Central memory CD4-positive, alpha-beta T cell (primary cell): ENCODE measurements around the gene SDK1.

Experiments
- DNase-seq: peaks from one replicate; pipeline ENCODE4 v3.0.0; 2022

The SDK1 gene

DNA sequence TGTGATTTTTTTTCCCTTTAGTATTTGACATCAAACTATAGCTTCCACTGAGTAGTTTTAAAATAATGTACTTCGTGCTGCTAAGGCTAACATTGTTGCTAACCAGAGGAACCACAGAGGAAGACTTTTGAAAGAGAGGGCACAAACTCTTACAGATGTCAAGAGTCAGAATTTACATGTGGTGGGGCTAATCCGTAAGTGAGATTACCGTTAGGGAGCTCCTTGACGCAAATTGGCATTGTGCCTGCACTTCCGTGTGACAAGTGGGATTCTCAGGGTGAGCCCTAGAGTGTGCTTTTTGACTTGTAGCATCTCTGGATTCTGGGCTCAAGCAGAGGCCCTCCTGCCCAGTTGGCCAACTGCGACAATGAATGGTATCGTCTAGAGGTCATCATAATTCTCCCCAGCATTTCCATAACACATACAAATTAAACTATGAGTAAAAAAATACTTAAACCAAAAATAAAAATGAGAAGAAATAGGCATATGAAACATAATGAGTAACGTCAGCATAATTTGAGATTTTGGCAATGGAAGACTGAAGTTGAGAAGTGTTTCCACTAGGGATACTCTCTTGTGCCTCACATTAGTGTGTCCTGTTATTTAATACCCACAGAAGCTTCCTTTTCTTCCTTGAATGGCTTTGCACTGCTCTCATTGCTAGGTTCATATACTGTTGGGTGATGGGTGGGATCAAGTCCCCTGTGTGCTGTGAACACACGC lies 164.0 kb downstream of the SDK1 start:
- peak; percentile 17 for DNase-seq

DNA sequence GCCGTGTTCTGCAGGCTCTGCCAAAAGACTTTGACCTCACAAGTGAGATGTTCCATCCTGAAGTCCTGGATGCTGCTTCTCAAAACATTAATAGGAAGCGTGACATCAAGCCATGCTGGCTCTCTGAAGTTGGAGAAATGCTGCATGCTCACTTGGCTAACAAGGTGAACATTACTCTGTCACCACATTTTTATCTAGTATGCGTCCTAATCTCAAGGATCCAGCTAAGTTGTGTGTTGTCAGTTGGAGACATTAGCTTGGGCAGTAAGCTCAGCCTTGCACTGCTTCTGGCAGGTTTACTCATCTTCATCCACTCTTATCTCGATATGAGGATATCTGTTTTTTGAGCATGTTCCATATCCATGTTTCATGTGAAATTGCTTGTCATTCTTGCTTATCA lies 165.2 kb downstream of the SDK1 start:
- DNase-seq: no peak

GRCh38 chr7:3469641-3470040 lies 168.6 kb downstream of the SDK1 start:
- no peak for DNase-seq

DNA sequence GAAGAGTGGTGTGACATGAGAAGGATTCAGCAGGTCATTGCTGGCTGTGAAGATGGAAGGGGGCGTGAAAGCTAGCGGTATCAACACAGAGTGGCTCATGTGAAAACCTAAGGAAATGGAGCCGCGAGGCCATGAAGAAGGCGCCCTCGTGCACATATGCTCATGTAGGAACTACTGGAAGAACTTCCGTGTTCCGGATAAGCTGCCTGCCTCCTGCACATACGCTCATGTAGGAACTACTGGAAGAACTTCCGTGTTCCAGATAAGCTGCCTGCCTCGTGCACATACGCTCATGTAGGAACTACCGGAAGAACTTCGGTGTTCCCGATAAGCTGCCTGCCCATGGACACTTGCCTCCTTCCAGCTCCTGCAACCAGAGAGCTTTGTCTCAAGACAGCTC lies 179.1 kb downstream of the SDK1 start:
- no peak for DNase-seq

DNA sequence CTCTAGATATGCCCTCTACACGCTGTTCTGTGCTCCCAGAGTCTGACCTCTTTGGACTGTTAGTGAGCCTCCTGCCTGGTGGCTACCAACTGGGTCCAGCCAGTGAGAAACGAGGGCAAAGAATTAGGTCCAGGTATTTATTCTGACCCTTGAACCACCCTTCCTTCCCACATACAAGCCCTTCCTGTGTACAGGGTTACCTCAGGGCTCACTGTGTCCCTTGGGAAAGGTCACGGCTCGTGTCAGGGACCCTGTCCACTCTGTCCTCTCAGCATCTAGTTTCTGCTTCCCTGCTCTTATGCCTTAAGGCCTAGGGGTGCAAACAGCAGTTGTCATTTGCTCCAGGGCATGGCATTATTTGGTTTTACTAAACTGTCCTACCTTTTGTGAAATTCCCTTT lies 180.4 kb downstream of the SDK1 start:
- DNase-seq: no peak

DNA sequence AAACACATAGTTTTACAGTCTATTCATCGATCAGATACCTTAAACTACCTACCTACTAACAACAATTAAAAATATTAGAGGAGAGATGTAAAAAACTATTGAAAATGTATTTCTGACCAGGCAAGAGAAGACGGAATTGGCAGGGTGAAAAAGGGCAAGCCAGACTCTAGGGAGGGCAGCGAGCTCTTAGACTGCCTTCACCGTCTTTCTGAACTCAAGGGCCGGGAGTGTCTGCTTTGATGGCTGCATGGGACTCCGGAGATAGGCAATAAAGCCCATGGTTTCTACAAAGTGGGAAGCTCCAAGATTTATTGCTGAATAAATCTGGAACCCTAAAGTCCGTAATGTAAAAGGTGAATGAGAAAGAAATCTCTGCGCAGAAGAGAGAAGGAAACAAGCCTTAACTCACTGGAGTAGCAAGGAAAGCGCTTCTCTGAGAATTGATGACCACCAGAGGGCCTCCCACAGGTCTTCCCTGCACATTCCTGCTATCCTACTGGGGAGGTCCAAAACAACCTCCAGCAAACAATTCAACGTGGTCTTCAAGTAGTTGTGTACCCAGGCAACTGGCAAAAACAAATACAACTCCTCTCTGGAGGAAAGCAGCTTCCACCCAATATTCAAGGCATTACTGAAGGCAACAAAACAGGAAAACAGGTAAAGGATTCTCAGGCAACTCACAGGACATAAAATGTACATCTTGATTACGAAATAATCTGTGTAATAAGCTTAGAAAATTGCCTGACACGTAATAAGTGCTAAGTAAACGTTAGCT lies 181.3 kb downstream of the SDK1 start:
- no peak for DNase-seq

- no peak for DNase-seq
Measured at GRCh38 chr7:3486841-3487240, 185.8 kb downstream of the SDK1 start.

- no peak for DNase-seq
Measured at GRCh38 chr7:3488829-3489228, 187.8 kb downstream of the SDK1 start.

- DNase-seq: no peak
Measured at GRCh38 chr7:3493499-3493898, 192.4 kb downstream of the SDK1 start.

DNA sequence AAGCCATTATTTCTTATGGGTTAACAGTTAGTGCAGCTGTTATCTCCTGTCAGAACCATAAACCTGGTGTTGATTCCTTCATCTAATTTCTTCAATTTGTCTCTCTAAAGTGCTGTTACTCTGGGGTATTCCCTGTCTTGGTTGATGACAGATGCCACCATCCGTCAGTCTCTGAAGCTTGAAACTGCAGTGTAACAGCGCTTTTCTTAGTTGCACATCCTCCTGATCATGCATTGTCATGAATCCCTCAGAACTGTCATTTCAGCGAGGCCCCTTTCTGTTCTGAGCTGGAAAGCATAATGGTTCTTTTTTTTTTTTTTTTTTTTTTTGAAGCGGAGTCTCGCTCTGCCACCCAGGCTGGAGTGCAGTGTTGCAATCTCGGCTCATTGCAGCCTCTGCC lies 193.9 kb downstream of the SDK1 start:
- no peak for DNase-seq

DNA sequence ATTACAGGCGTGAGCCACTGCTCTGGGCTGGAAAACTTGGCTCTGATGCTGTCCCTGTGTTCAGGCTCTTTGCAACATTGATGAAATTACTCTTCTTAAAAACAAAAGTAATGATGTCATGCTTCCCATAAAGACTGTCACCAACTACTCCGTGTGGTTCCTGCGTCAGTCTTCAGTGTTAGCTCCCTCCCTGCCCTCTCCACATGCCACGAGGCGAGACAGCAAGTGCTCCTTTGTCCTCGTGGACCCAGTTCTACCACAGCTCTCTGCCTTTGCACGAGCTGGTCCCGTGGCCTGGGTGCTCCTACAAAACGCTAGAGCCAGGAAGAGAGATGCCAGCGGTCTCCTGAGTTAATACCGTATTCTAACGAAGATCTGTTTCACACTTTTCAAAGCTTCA lies 194.5 kb downstream of the SDK1 start:
- DNase-seq: no peak

DNA sequence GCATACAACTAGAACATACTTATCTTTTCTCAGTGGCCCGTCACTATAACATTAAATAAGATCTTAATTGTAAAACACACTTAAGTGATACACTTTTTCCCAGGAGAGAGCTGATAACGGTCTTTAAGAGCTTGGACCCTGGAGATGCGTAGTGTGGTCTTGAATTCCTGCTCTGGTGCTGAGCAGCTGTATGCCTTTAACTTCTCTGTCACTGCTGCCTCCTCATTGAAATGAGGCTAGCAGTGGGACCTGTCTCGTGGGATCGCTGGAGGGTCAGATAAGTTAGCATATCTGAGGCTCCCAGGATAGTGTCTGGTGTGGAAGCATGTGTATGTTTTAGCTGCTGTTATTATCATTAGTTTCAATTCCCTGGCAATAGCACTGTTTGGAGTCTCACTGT lies 194.9 kb downstream of the SDK1 start:
- no peak for DNase-seq

DNA sequence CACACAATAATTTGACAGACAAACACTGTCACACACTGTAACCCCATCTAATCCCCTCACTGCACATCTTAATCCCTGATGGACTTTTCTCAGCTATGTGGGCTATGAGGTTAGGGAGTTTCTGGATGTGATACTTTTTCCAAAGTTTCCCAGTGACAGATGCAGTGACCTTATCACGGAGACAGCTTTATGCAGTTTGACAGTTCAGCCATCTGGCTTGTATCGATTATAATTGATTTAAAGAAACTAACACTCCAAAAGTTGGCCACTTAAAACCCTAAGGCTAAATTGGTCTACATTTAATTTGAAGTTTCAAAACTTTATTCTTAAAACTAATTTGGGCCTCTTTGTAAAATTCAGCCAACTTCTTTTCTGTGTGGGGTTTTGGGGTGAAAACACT lies 196.7 kb downstream of the SDK1 start:
- DNase-seq: no peak

DNA sequence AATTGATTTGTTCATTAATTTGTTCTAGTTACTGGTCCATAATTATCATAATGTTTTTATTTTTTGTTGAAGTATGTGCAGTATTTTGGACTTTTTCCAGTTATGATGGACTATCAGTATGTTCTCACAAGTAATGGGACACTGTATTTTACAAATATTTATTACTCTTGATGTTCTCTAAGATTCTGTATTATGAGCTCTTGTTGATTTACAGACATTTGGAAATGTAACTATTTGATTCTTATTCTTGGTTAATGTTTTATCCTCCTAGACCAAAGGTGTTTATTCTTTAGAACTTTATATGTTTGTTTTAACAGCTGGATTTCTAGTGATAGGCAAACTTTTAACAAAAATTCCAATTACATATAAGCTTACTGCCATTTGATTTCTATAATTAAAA lies 200.6 kb downstream of the SDK1 start:
- DNase-seq: no peak

DNA sequence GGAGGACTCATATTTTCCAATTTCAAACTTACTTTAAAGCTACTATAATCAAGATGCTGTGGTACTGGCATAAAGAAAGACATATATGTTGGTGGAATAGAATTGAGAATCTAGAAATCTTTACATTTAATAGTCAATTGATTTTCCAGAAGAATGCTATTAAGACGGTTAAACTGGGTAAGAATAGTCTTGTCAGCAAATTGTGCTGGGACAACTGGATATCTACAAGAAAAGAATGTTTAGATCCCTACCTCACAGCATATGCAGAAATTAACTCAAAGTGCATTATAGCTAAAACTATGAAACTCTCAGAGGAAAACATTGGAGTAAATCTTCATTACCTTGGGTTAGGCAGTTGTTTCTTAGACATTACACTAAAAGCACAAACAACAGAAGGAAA lies 203.3 kb downstream of the SDK1 start:
- DNase-seq: no peak

GRCh38 chr7:3510101-3511020 lies 209.3 kb downstream of the SDK1 start:
- DNase-seq: no peak

DNA sequence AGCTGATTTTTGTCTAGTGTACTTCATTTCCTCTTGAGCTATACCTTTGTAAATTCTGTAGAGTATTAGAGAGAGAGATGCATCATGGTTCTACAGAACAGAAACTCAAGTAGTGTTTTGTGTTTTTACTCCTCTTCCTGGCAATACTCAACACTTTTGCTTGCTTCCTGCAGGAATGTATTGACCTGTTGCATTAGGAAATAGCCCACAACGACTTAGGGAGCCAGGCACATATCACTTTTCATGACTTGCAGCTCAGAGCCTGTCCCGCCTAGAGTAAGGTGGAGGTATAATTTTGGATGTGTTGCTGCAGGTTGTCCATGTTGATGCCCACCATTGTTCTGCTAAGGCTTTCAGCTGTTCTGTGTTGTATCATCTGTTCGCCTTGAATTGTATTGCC lies 216.3 kb downstream of the SDK1 start:
- no peak for DNase-seq

- DNase-seq: no peak
Measured at GRCh38 chr7:3518546-3518945, 217.5 kb downstream of the SDK1 start.

GRCh38 chr7:3520206-3520605 lies 219.2 kb downstream of the SDK1 start:
- DNase-seq: no peak

DNA sequence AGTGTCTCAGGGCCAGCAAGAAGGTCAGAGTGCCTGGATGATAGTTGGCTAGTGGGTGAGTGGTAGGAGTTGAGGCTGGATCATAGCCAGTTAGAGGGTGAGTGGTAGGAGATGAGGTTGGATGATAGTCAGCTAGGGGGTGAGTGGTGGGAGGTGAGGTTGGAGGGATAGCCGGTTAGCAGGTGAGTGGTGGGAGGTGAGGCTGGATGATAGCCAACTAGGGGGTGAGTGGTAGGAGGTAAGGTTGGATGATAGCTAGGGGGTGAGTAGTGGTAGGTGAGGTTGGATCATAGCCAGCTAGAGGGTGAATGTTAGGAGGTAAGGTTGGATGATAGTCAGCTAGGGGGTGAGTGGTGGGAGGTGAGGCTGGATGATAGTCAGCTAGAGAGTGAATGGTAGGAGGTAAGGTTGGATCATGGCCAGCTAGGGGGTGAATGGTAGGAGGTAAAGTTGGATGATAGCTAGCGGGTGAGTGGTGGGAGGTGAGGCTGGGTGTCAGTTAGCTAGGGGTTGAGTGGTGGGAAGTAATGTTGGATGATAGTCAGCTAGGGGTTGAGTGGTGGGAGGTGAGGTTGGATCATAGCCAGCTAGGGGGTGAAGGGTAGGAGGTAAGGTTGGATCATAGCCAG lies 226.6 kb downstream of the SDK1 start:
- no peak for DNase-seq

DNA sequence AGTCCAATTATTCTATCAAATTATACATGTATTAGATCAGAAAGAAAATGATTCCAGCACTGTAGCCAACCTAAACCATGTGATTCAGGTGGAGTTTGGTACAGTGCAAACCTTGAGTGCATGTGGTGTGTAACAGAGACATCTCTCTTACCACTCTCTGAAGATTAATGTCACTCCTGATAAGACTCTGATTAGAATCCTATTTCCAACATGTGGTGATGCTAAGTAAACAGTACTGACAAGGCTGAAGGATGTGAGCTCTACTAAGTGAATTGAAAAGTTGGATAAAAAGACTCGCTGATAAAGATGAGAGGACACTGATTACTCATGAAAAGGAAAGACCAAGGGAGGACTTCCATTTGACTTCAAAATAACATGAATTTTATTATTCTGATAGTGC lies 232.0 kb downstream of the SDK1 start:
- DNase-seq: no peak

DNA sequence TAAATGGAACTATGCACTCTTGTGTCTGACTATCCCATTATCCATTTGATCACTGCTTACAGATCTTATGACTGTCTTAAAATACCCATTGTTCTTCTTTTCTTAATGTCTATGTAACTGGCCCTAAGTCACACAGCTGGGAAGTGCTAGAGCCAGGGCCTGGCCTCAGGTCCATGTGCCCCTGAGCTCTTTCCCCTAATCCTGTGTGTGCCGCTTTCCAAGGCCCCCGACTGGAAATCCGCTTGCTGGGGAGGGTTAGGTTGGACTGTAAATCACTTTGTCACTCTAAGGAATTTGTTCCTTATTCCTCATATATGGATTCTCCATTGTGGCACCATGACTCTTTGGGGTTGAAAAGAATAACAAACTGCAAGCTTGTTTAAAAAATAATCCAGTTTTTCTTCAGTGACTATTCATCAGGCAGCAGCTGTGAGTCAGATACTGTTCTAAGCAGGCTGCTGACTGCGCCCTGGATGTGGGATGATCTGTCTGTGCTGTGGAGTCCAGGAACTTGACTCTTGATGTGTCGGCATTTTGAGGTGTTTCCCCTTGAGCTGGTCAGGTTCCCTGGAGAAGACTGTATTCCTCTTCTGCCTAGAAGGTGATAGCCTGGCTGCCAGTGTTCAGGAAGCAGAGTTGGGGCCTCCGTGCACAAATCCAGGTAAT lies 236.3 kb downstream of the SDK1 start:
- no peak for DNase-seq
